HepG2 (cell line): ENCODE data around the gene SUPV3L1. TPM values are rescaled to one million over a fixed set of nuclear protein-coding genes. Genes with fewer than 3 reads are reported as not detected.
A peak's percentile ranks its signal among the peaks of the same experiment; 100 is the strongest.

ENCODE experiments used
- ARNT ChIP-seq: fragments of 450-650 bp; IDR thresholded peaks from 2 replicates; pipeline ENCODE4 v1.6.1; 2017
- CENPBD1 ChIP-seq: sonication (generic); formaldehyde crosslinking; IDR thresholded peaks from 2 replicates; pipeline ENCODE4 v1.8.0; 2022; ENCODE audit warnings: missing genetic modification reagents, low read depth, mild to moderate bottlenecking, borderline replicate concordance
- HMGA1 ChIP-seq: sonication (generic); formaldehyde crosslinking; conservative IDR thresholded peaks from 2 replicates; pipeline ENCODE4 v1.4.0; 2020; ENCODE audit warnings: missing genetic modification reagents
- IKZF4 ChIP-seq: sonication (generic); formaldehyde crosslinking; IDR thresholded peaks from 2 replicates; pipeline ENCODE4 v1.5.1; 2020; ENCODE audit warnings: borderline replicate concordance, mild to moderate bottlenecking, low read depth, missing genetic modification reagents; ENCODE audit errors: not compliant biosample characterization
- KDM3A ChIP-seq: IDR thresholded peaks from 2 replicates; pipeline ENCODE4 v1.6.1; 2018; ENCODE audit warnings: low read depth, missing compliant biosample characterization
- NR0B2 ChIP-seq: sonication (generic); formaldehyde crosslinking; IDR thresholded peaks from 2 replicates; pipeline ENCODE4 v1.4.0; 2020; ENCODE audit warnings: mild to moderate bottlenecking, missing genetic modification reagents
- PRPF4 ChIP-seq: fragments of 200-400 bp; formaldehyde crosslinking; IDR thresholded peaks from 2 replicates; pipeline ENCODE4 v1.6.1; 2016; ENCODE audit warnings: low read length, low read depth; ENCODE audit not compliant: poor library complexity, severe bottlenecking
- SETDB1 ChIP-seq: sonication (generic); formaldehyde crosslinking; IDR thresholded peaks from 2 replicates; pipeline ENCODE4 v1.5.1; 2020; ENCODE audit warnings: missing genetic modification reagents, mild to moderate bottlenecking, borderline replicate concordance
- ZFX ChIP-seq: sonication (generic); formaldehyde crosslinking; IDR thresholded peaks from 2 replicates; pipeline ENCODE4 v1.4.0; 2020; ENCODE audit warnings: mild to moderate bottlenecking, low read depth, missing genetic modification reagents, moderate library complexity
- ZMAT5 ChIP-seq: sonication (generic); formaldehyde crosslinking; IDR thresholded peaks from 2 replicates; pipeline ENCODE4 v1.5.0; 2020; ENCODE audit warnings: mild to moderate bottlenecking, low read depth, missing genetic modification reagents, borderline replicate concordance
- ZNF468 ChIP-seq: sonication (generic); formaldehyde crosslinking; IDR thresholded peaks from 2 replicates; pipeline ENCODE4 v1.8.0; 2022; ENCODE audit warnings: mild to moderate bottlenecking, moderate library complexity, missing genetic modification reagents
- ZNF564 ChIP-seq: sonication (generic); formaldehyde crosslinking; IDR thresholded peaks from 2 replicates; pipeline ENCODE4 v1.8.1; 2023; ENCODE audit warnings: mild to moderate bottlenecking, missing genetic modification reagents
- ZNF572 ChIP-seq: sonication (generic); formaldehyde crosslinking; IDR thresholded peaks from 2 replicates; pipeline ENCODE4 v1.5.1; 2020; ENCODE audit warnings: mild to moderate bottlenecking, missing genetic modification reagents
- ZNF615 ChIP-seq: sonication (generic); formaldehyde crosslinking; IDR thresholded peaks from 2 replicates; pipeline ENCODE4 v1.5.0; 2020; ENCODE audit warnings: mild to moderate bottlenecking, missing genetic modification reagents, borderline replicate concordance
- ZNF672 ChIP-seq: sonication (generic); formaldehyde crosslinking; IDR thresholded peaks from 2 replicates; pipeline ENCODE4 v1.8.1; 2022; ENCODE audit warnings: missing genetic modification reagents
- ZNF878 ChIP-seq: sonication (generic); formaldehyde crosslinking; IDR thresholded peaks from 2 replicates; pipeline ENCODE4 v1.8.1; 2023; ENCODE audit warnings: mild to moderate bottlenecking, missing genetic modification reagents, moderate library complexity
- polyA plus RNA-seq, 8 experiments: library from polyadenylated mRNA; depleted of rRNA in 3 of 8; stranded (reverse) in 7 of 8; unstranded in 1 of 8; fragments of >200 nt; fragmentation: Illumina TruSeq in 4 of 8; extraction: Trizol in 4 of 8; gene quantifications; 2 replicates each; pipeline versions ENCODE4 v1.2.1 to v1.2.3, GENCODE V29; 2011 to 2016; ENCODE audit warnings: low read depth in 4 of 8, missing spikeins in 1 of 8, mixed read lengths in 1 of 8; ENCODE audit not compliant: insufficient read depth in 1 of 8
- total RNA-seq, 5 experiments: library from RNA; depleted of rRNA; stranded (reverse); fragments of >200 nt; fragmentation: Illumina TruSeq; extraction: Trizol; gene quantifications; 2 replicates each; pipeline ENCODE4 v1.2.3, GENCODE V29; 2016; ENCODE audit warnings: low read depth in 1 of 5
- TF ChIP-seq, protein P1 (sequence below): sonication (generic); formaldehyde crosslinking; IDR thresholded peaks from 2 replicates; pipeline ENCODE4 v1.4.0; 2020; ENCODE audit warnings: mild to moderate bottlenecking, missing genetic modification reagents, borderline replicate concordance
- TF ChIP-seq, protein P2 (sequence below), 2 experiments: sonication (generic) in 1 of 2; formaldehyde crosslinking in 1 of 2; IDR thresholded peaks; 2 replicates each; pipeline versions ENCODE4 v1.4.0 to v1.6.1; 2016 to 2020; ENCODE audit warnings: borderline replicate concordance in 1 of 2, low read depth in 1 of 2, mild to moderate bottlenecking in 1 of 2, missing genetic modification reagents in 1 of 2

SUPV3L1 gene
- total and polyA plus RNA-seq, 2 of the 13 experiments (the other 11 are each of a cell fraction or from before 2014, with no cell fraction given), result 28.8 to 45.7 TPM

DNA sequence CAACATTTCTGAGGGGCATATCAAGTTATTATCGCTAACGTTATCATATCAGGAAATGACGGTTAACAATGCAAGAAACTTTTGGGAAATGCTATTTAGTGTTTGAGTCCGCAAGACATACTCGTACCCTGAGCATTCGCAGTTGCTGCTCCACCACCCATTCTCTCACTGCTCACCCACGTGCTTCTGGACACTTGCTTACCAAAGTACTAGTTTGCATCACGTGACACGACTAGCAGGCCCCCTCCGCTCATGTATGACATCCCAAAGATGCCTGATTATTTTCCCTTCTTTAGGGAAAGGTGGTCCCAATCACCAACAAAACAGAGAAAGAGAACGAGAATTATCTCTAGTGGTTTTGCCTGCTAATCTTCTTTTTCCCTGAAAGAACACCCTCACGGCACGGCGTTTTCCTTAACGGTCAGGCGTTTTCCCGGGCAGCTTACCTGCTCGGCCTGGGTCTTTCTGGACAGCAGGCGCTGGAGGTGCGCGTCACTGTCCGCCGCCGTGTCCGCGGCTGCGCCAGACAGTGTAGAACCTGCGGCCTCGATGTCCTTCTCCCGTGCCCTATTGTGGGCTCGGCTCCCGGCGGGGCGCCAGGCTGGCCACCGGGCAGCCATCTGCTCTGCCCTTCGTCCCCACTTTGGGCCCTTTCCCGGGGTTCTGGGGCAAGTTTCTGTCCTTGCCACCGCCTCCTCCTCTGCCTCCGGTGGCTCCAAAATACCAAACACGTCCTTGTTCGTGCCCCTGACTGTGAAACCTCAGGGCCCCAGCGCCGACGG lies at the start of gene SUPV3L1 (continued):
- TF ChIP-seq, protein P1, sequence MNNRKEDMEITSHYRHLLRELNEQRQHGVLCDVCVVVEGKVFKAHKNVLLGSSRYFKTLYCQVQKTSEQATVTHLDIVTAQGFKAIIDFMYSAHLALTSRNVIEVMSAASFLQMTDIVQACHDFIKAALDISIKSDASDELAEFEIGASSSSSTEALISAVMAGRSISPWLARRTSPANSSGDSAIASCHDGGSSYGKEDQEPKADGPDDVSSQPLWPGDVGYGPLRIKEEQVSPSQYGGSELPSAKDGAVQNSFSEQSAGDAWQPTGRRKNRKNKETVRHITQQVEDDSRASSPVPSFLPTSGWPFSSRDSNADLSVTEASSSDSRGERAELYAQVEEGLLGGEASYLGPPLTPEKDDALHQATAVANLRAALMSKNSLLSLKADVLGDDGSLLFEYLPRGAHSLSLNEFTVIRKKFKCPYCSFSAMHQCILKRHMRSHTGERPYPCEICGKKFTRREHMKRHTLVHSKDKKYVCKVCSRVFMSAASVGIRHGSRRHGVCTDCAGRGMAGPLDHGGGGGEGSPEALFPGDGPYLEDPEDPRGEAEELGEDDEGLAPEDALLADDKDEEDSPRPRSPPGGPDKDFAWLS (CRISPR knock-in tag), result no peak
- TF ChIP-seq ZNF615 (CRISPR knock-in tag) (no peak), CENPBD1 (CRISPR knock-in tag) (no peak), SETDB1 (no peak), ZNF564 (no peak), ZMAT5 (no peak), PRPF4 (no peak), ZNF878 (CRISPR knock-in tag) (no peak), KDM3A (CRISPR knock-in tag) (0 out of 2 replicates have a peak, but pooled peaks have one; percentile 33), ZFX (peak; percentile 91), ARNT (no peak), ZNF468 (CRISPR knock-in tag) (no peak), NR0B2 (CRISPR knock-in tag) (no peak), IKZF4 (CRISPR knock-in tag) (no peak), ZNF672 (CRISPR knock-in tag) (no peak), HMGA1 (CRISPR knock-in tag) (no peak), ZNF572 (CRISPR knock-in tag) (0 out of 2 replicates have a peak, but pooled peaks have one; percentile 14)
- TF ChIP-seq, protein P2, sequence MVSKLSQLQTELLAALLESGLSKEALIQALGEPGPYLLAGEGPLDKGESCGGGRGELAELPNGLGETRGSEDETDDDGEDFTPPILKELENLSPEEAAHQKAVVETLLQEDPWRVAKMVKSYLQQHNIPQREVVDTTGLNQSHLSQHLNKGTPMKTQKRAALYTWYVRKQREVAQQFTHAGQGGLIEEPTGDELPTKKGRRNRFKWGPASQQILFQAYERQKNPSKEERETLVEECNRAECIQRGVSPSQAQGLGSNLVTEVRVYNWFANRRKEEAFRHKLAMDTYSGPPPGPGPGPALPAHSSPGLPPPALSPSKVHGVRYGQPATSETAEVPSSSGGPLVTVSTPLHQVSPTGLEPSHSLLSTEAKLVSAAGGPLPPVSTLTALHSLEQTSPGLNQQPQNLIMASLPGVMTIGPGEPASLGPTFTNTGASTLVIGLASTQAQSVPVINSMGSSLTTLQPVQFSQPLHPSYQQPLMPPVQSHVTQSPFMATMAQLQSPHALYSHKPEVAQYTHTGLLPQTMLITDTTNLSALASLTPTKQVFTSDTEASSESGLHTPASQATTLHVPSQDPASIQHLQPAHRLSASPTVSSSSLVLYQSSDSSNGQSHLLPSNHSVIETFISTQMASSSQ (IDR thresholded peaks at IDR 0.05; ENCODE audit: low read depth), result 0 out of 2 replicates have a peak, but pooled peaks have one; percentile 49
- TF ChIP-seq, protein P2 (CRISPR knock-in tag; IDR thresholded peaks at IDR 0.05; ENCODE audit: borderline replicate concordance), result peak; percentile 28; the same call in 1 of the 2 replicates
